ENCODE results near the gene HSD17B12.

- TF ChIP-seq, protein P1, sequence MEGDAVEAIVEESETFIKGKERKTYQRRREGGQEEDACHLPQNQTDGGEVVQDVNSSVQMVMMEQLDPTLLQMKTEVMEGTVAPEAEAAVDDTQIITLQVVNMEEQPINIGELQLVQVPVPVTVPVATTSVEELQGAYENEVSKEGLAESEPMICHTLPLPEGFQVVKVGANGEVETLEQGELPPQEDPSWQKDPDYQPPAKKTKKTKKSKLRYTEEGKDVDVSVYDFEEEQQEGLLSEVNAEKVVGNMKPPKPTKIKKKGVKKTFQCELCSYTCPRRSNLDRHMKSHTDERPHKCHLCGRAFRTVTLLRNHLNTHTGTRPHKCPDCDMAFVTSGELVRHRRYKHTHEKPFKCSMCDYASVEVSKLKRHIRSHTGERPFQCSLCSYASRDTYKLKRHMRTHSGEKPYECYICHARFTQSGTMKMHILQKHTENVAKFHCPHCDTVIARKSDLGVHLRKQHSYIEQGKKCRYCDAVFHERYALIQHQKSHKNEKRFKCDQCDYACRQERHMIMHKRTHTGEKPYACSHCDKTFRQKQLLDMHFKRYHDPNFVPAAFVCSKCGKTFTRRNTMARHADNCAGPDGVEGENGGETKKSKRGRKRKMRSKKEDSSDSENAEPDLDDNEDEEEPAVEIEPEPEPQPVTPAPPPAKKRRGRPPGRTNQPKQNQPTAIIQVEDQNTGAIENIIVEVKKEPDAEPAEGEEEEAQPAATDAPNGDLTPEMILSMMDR (IDR thresholded peaks at IDR 0.05), result no peak
- no peak for TF ChIP-seq POLR2AphosphoS5 (IDR thresholded peaks at IDR 0.05; ENCODE audit: low read depth, low read length)
- TF ChIP-seq, protein P2, sequence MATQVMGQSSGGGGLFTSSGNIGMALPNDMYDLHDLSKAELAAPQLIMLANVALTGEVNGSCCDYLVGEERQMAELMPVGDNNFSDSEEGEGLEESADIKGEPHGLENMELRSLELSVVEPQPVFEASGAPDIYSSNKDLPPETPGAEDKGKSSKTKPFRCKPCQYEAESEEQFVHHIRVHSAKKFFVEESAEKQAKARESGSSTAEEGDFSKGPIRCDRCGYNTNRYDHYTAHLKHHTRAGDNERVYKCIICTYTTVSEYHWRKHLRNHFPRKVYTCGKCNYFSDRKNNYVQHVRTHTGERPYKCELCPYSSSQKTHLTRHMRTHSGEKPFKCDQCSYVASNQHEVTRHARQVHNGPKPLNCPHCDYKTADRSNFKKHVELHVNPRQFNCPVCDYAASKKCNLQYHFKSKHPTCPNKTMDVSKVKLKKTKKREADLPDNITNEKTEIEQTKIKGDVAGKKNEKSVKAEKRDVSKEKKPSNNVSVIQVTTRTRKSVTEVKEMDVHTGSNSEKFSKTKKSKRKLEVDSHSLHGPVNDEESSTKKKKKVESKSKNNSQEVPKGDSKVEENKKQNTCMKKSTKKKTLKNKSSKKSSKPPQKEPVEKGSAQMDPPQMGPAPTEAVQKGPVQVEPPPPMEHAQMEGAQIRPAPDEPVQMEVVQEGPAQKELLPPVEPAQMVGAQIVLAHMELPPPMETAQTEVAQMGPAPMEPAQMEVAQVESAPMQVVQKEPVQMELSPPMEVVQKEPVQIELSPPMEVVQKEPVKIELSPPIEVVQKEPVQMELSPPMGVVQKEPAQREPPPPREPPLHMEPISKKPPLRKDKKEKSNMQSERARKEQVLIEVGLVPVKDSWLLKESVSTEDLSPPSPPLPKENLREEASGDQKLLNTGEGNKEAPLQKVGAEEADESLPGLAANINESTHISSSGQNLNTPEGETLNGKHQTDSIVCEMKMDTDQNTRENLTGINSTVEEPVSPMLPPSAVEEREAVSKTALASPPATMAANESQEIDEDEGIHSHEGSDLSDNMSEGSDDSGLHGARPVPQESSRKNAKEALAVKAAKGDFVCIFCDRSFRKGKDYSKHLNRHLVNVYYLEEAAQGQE (IDR thresholded peaks at IDR 0.05; ENCODE audit: insufficient read depth in 1 of 2, low read depth in 2 of 2, low read length in 1 of 2), result no peak
- no peak for TF ChIP-seq SIN3A (IDR thresholded peaks at IDR 0.05; ENCODE audit: borderline replicate concordance, insufficient read depth, low read depth, low read length)
- no peak for TF ChIP-seq TCF7L2 (IDR thresholded peaks at IDR 0.05; ENCODE audit: low read depth, low read length)
Measured at GRCh38 chr11:43718373-43718772, 37.8 kb downstream of the HSD17B12 start.

Measured in Panc1 (cell line).